A549 (cell line): ENCODE results near the gene SPTB.

Source experiments
- BCL3 ChIP-seq: fragments of >200 bp; sonication (Bioruptor Twin); formaldehyde crosslinking; IDR thresholded peaks from 3 replicates; pipeline ENCODE4 v1.6.1; 2016
- CBX8 ChIP-seq: fragments of 200-600 bp; sonication (generic); IDR thresholded peaks from 2 replicates; pipeline ENCODE4 v1.6.1; 2016
- CEBPB ChIP-seq, 2 experiments: fragments of >200 bp in 1 of 2; sonication (Bioruptor Twin) in 1 of 2; formaldehyde crosslinking in 1 of 2; IDR thresholded peaks; 2 replicates each; pipeline ENCODE4 v1.6.1; 2012 to 2016
- CHD2 ChIP-seq: fragments of 150-350 bp; IDR thresholded peaks from 2 replicates; pipeline ENCODE4 v1.6.1; 2014; ENCODE audit warnings: low read length; ENCODE audit not compliant: partially characterized antibody
- CTCF ChIP-seq: fragments of >200 bp; sonication (Bioruptor Twin); formaldehyde crosslinking; IDR thresholded peaks from 3 replicates; pipeline ENCODE4 v1.5.1; 2016
- EP300 ChIP-seq, 2 experiments: fragments of >200 bp; sonication (Bioruptor Twin); formaldehyde crosslinking; IDR thresholded peaks; 2 replicates in 1 of 2; 3 replicates in 1 of 2; pipeline ENCODE4 v1.6.1; 2016 to 2017
- HMGXB4 ChIP-seq: fragments of 250-450 bp; sonication (Bioruptor Pico); IDR thresholded peaks from 2 replicates; pipeline ENCODE4 v1.5.0; 2021; ENCODE audit warnings: mild to moderate bottlenecking, moderate library complexity, borderline replicate concordance
- HOXB5 ChIP-seq: fragments of 250-450 bp; sonication (Bioruptor Pico); IDR thresholded peaks from 2 replicates; pipeline ENCODE4 v1.5.0; 2020; ENCODE audit warnings: mild to moderate bottlenecking, moderate library complexity
- NPAS2 ChIP-seq: fragments of 250-450 bp; sonication (Bioruptor Pico); IDR thresholded peaks from 2 replicates; pipeline ENCODE4 v1.8.0; 2022; ENCODE audit warnings: mild to moderate bottlenecking, moderate library complexity, borderline replicate concordance
- POLR2A ChIP-seq: IDR thresholded peaks from 2 replicates; pipeline ENCODE4 v1.6.1; 2012; ENCODE audit warnings: mild to moderate bottlenecking, low read length
- POLR2AphosphoS2 ChIP-seq: conservative IDR thresholded peaks from 2 replicates; pipeline ENCODE4 v1.6.1; 2012; ENCODE audit warnings: low read length, improper control_type of control experiment, inconsistent platforms
- RAD21 ChIP-seq, 2 experiments: fragments of >200 bp in 1 of 2; sonication (Bioruptor Twin) in 1 of 2; formaldehyde crosslinking in 1 of 2; IDR thresholded peaks in 1 of 2; conservative IDR thresholded peaks in 1 of 2; 2 replicates in 1 of 2; 3 replicates in 1 of 2; pipeline ENCODE4 v1.6.1; 2012 to 2018; ENCODE audit warnings: inconsistent platforms in 1 of 2
- REST ChIP-seq: fragments of 200-600 bp; sonication (generic); IDR thresholded peaks from 2 replicates; pipeline ENCODE4 v1.6.1; 2016; ENCODE audit warnings: antibody characterized with exemption, mild to moderate bottlenecking, moderate library complexity
- SMC3 ChIP-seq: fragments of >200 bp; sonication (Bioruptor Twin); formaldehyde crosslinking; IDR thresholded peaks from 3 replicates; pipeline ENCODE4 v1.6.1; 2018; ENCODE audit warnings: inconsistent platforms

- no peak for TF ChIP-seq RAD21 (conservative IDR thresholded peaks at IDR 0.05 in 1 of 2, IDR thresholded peaks at IDR 0.05 in 1 of 2)
- no peak; the same call in 2 of the 3 replicates for TF ChIP-seq CTCF
- no peak for TF ChIP-seq POLR2A
- TF ChIP-seq BCL3 = no peak
- no peak for TF ChIP-seq CEBPB (IDR thresholded peaks at IDR 0.05)
- TF ChIP-seq EP300 (IDR thresholded peaks at IDR 0.05) = no peak
- TF ChIP-seq HOXB5 (CRISPR knock-in tag) = no peak
- no peak for TF ChIP-seq POLR2AphosphoS2
- TF ChIP-seq CBX8 = no peak
- no peak for TF ChIP-seq HMGXB4
- no peak for TF ChIP-seq REST
- TF ChIP-seq CHD2 = no peak
- TF ChIP-seq NPAS2 = no peak
- TF ChIP-seq SMC3 = no peak
Measured at GRCh38 chr14:64725879-64726584, 153.7 kb downstream of the SPTB start.
